Astrocyte of the cerebellum (primary cell): ENCODE data around the gene SYTL1.

ENCODE experiments used
- DNase-seq: peaks from one replicate; pipeline ENCODE4 v3.0.0-alpha.2; 2011; ENCODE audit warnings: low read depth
- H3K4me3 ChIP-seq: 2 replicates; pipeline ENCODE4 v1.5.1; 2011; ENCODE audit warnings: mild to moderate bottlenecking, low read depth, low read length, moderate library complexity
- CTCF ChIP-seq: IDR thresholded peaks from 2 replicates; pipeline ENCODE4 v1.5.1; 2012; ENCODE audit warnings: low read length, low read depth, moderate library complexity, mild to moderate bottlenecking; ENCODE audit errors: missing control alignments
- in situ Hi-C: cut with HindIII; loops from 2 replicates; pipeline ENCODE4 v1.10.0; 2017; ENCODE audit warnings: low sequenced_read_pairs

Gene SYTL1

DNA sequence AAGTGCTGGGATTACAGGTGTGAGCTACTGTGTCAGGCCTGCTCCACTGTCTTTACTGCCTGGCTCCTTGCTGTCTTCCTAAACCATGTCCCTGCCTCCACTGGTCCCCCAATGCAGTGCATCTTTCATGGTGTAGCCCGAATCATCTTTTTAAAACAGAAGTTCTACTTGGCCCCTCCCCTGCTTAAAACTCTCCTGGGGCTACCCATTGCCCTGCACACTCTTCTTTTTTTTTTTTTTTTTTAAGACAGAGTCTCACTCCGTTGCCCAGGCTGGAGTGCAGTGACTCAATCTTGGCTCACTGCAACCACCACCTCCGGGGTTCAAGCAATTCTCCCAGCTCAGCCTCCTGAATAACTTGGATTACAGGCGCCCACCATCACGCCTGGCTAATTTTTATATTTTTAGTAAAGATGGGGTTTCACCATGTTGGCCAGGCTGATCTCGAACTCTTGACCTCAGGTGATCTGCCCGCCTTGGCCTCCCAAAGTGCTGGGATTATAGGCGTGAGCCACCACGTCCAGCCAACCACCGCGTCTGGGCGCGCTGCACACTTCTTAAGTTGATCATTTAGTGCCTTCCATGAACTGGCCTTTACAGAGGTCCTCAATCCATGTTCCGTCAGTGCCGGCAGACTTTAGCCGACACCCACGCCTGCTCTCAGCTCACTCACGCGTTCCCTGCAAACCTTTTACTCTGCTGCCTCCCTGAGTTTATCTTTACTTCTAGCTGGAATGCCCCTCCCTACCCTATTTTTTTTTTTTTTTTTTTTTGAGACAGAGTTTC is 30.4 kb downstream of the SYTL1 start:
- TF ChIP-seq CTCF, result no peak
- no peak for DNase-seq
- no peak overlapping the region for H3K4me3 ChIP-seq
- in situ Hi-C loops, result no loop called here

DNA sequence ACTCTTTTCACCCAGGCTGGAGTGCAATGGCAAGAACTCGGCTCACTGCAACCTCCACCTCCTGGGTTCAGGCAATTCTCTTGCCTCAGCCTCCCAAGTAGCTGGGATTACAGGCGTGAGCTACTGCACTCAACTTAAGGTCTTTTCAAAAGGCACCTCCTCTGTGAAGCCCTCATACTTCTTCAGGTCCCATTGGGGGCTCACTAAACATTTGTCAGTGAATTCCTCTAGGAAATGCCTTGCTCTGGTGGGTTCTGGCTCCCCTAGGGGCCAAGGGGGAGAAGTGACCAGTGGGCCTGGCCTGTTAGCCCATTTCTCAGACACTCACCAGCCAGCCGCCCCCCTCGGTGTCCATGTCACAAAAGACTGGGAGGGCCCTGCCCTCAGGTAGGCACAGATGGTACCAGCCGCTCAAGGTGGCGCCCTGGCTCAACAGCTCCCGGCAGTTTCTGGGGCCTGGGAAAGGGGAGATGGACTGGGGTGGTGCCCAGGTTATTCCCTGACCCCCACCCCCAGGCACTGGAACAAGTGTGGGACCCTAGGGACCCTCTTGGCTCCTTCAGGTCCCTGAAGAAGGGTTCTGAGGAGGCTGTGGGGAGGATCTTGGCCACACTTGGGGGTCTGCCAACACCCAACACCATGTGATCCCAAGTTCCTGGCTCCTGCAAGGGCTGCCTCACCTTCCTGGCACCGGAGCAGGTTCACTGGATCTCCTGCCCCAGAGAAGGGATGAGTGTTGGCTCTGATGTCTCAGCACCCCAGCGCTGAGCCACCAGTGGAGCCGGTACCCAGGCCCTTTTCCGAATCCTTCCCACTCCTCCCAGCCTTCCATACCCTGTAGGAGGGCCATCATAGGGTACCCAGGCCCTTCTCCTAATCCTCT is 31.2 kb downstream of the SYTL1 start:
- TF ChIP-seq CTCF, result peak; percentile 33
- H3K4me3 ChIP-seq, result no peak overlapping the region
- in situ Hi-C loops, result no loop called here
- DNase-seq, result no peak

DNA sequence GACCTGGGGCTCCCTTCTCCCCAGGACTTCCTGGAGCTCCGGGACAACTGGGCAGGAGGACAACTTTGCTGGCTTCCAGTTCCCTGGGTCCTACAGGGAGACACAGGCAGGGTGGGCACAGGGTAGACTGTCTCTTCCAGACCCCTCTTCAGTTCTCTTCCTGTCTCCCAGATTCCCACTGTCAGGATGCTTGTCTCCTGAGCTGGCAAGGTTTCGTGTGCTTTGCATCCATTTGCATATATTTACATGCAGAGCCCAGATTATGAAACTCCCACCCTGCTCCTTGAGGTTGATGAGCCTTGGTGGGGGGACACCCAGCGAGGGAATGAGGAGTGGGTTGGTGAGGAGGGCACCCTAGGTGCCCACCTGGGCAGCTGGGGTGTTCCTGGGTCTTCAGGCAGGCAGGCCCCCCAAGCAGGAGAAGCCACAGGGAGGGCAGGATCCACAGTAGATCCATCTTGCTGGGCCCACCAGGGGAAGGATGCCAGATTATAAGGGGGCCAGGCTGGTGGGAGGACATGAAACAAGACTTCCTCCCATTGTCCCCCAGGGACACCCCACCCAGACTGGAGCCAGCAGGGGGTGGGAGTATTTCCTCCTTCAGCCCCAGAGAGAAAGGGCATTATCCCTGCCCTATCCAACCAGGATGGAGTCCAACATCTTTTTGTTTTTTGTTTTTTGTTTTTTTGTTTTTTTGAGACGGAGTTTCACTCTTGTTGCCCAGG is 32.7 kb downstream of the SYTL1 start, which contains the start of gene FCN3:
Gene FCN3, minus strand, starts transcription at position 463 of the 725 bp plus-strand sequence. Its CDS starts 6 bp downstream, at position 457.
- no peak for TF ChIP-seq CTCF
- in situ Hi-C loops, result no loop called here
- no peak for DNase-seq
- no peak within 1 kb of the TSS for H3K4me3 ChIP-seq

DNA sequence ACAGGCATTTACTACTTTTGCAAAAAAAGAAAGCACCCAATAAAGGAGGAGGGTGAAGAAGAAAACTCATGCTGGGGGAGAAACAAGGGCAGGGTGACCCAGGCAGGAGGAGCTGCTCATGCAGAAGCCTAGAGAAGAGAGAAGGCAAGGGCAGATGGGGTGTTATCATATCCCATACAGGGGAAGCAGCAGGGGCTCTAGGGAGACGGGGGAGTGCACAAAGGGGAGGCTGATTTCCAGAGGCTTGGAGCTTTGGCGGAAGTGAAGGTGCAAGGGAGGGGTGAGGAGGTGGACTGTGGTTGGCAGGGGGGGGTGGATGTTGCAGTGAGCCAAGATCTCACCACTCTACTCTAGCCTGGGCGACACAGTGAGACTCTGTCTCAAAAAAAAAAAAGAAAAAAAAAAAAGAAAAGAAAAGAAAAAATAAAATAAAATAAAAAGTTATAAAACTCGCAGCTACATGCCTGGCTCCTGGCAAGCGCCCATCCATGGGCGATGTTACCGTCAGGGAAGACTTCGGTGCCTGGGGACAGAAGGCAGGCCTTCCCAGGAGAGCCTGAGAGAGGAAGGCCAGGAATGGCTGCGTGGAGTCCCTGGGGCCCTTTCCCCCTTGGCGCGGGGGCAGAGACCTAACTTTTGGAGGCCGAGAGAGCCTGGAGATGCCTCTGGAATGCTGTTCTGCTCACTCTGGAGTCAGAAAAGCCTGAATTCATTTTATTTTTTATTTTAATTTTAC is 36.1 kb downstream of the SYTL1 start:
- no peak for TF ChIP-seq CTCF
- DNase-seq, result no peak
- in situ Hi-C loops, result no loop called here
- H3K4me3 ChIP-seq, result no peak overlapping the region

DNA sequence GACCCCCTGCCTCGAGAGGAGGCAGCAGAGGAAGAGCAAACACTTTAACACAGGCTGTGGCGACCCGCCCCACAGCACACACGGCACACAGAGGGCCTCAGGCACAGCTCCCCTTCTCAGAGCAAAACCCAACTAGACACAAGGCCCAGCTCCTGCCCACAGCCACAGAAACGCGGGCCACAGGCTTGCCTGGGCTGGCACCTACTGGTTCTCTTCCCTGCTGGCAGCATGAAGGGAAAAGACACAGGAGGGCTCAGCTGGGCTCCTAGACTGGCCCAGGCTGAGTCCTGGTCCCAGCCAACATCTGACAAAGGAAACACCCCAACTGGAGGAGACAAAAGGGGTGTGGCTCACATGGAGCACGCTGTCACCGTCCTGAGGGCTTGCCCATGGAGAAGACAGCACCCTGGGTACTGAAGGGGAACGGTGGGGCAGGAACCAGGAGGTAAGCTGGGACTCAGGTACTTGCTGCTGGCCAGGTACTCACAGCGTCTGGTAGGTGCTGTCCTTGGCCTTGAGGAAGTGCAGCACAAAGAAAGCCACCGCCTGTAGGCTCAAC is 37.8 kb downstream of the SYTL1 start:
- H3K4me3 ChIP-seq, result no peak overlapping the region
- in situ Hi-C loops, result no loop called here
- TF ChIP-seq CTCF, result no peak
- no peak for DNase-seq
